Activated B cell treated with CpG ODN at 0.5 μM for 24 hours (primary cell): ENCODE data around the gene GLYR1. TPM values are rescaled to one million over a fixed set of nuclear protein-coding genes. Genes with fewer than 3 reads are reported as not detected.

Source experiments
- ATAC-seq: fragments of 200-7000 bp; cut with Tn5 transposase; one replicate; pipeline ENCODE4 v1.10.0; 2021; ENCODE audit warnings: low read depth, mild to moderate bottlenecking, moderate library complexity
- CTCF ChIA-PET: fragments of 350-600 bp; sonication (Branson Sonifier 250); formaldehyde crosslinking; loops from one replicate; lab custom pipeline; 2021; ENCODE audit warnings: antibody characterized with exemption; lab: Charles Lee
- POLR2A ChIA-PET: fragments of 350-600 bp; sonication (Branson Sonifier 250); formaldehyde crosslinking; loops from one replicate; lab custom pipeline; 2021; ENCODE audit warnings: antibody characterized with exemption; lab: Charles Lee
- DNase-seq: peaks from one replicate; pipeline ENCODE4 v3.0.0; 2022
- H3K27ac Mint-ChIP-seq: one replicate; pipeline ENCODE4 v1.8.0; 2020; ENCODE audit warnings: mixed read lengths
- H3K27me3 Mint-ChIP-seq: one replicate; pipeline ENCODE4 v1.8.0; 2021; ENCODE audit warnings: mixed read lengths
- H3K36me3 Mint-ChIP-seq: one replicate; pipeline ENCODE4 v1.8.0; 2021; ENCODE audit warnings: low read depth, mixed read lengths
- H3K4me1 Mint-ChIP-seq: one replicate; pipeline ENCODE4 v1.8.0; 2021; ENCODE audit warnings: mixed read lengths
- H3K4me3 Mint-ChIP-seq: one replicate; pipeline ENCODE4 v1.8.0; 2020; ENCODE audit warnings: mild to moderate bottlenecking, mixed read lengths
- H3K9me3 Mint-ChIP-seq: one replicate; pipeline ENCODE4 v1.8.0; 2020; ENCODE audit warnings: mixed read lengths
- CTCF ChIP-seq: fragments of 200-600 bp; IDR thresholded peaks from one replicate; pipeline ENCODE4 v1.8.0; 2022; ENCODE audit warnings: antibody characterized with exemption, mild to moderate bottlenecking
- intact Hi-C: fragments of 100-400 bp; cut with micrococcal nuclease; formaldehyde crosslinking; loops from one replicate; pipeline ENCODE4 v1.15.1; 2024
- total RNA-seq: library from RNA; stranded (reverse); gene quantifications from 2 replicates; pipeline ENCODE4 v1.2.3, GENCODE V29; 2022

Gene GLYR1
- total RNA-seq, 1 donor from 2014 or later: 156 TPM

- TF ChIP-seq CTCF: no peak
- H3K36me3 Mint-ChIP-seq: peaks cover 77% of the 10 kb centered on the region
- H3K4me1 Mint-ChIP-seq: no peaks in the 10 kb centered on the region
- ChIA-PET CTCF (no interaction called here), POLR2A (no interaction called here)
- no peaks in the 10 kb centered on the region for H3K27me3 Mint-ChIP-seq
- DNase-seq: no peak
- ATAC-seq: no peak
- intact Hi-C loops: no loop called here
- H3K4me3 Mint-ChIP-seq: no peak overlapping the region
- no peak overlapping the region for H3K27ac Mint-ChIP-seq
- H3K9me3 Mint-ChIP-seq: no peaks in the 10 kb centered on the region
Measured at GRCh38 chr16:4869147-4869805, 22.2 kb upstream of the GLYR1 start.

- DNase-seq (no peak), ATAC-seq (no peak)
- Mint-ChIP-seq H3K36me3 (peaks cover 76% of the 10 kb centered on the region), H3K27ac (no peak overlapping the region), H3K27me3 (no peaks in the 10 kb centered on the region), H3K9me3 (no peaks in the 10 kb centered on the region), H3K4me1 (peaks cover 2% of the 10 kb centered on the region), H3K4me3 (no peak overlapping the region)
- ChIA-PET CTCF (no interaction called here), POLR2A (no interaction called here)
- TF ChIP-seq CTCF: no peak
- intact Hi-C loops: no loop called here
Measured at GRCh38 chr16:4868535-4868934, 21.4 kb upstream of the GLYR1 start.

- H3K4me1 Mint-ChIP-seq: peaks cover 3% of the 10 kb centered on the region
- POLR2A ChIA-PET: no interaction called here
- H3K9me3 Mint-ChIP-seq: no peaks in the 10 kb centered on the region
Measured at GRCh38 chr16:4868026-4868425, 20.9 kb upstream of the GLYR1 start.

GRCh38 chr16:4866586-4866985 is 19.5 kb upstream of the GLYR1 start:
- Mint-ChIP-seq H3K4me1 (peaks cover 3% of the 10 kb centered on the region), H3K27me3 (no peaks in the 10 kb centered on the region), H3K27ac (no peak overlapping the region), H3K36me3 (peaks cover 77% of the 10 kb centered on the region), H3K9me3 (no peaks in the 10 kb centered on the region), H3K4me3 (no peak overlapping the region)
- intact Hi-C loops: no loop called here
- no peak for DNase-seq
- ChIA-PET CTCF (no interaction called here), POLR2A (no interaction called here)
- no peak for TF ChIP-seq CTCF
- no peak for ATAC-seq

More at GRCh38 chr16:4868026-4868425, 20.9 kb upstream of the GLYR1 start:
- H3K27ac Mint-ChIP-seq: no peak overlapping the region
- H3K4me3 Mint-ChIP-seq: no peak overlapping the region
- CTCF ChIA-PET: no interaction called here
- H3K36me3 Mint-ChIP-seq: peaks cover 76% of the 10 kb centered on the region
- no peak for ATAC-seq
- no peak for DNase-seq
- no peak for TF ChIP-seq CTCF
- intact Hi-C loops: no loop called here
- no peaks in the 10 kb centered on the region for H3K27me3 Mint-ChIP-seq

GRCh38 chr16:4865231-4865860 is 18.3 kb upstream of the GLYR1 start:
- H3K4me3 Mint-ChIP-seq: no peak overlapping the region
- intact Hi-C loops: no loop called here
- ChIA-PET POLR2A (no interaction called here), CTCF (no interaction called here)
- H3K36me3 Mint-ChIP-seq: peaks cover 78% of the 10 kb centered on the region
- TF ChIP-seq CTCF: no peak
- H3K9me3 Mint-ChIP-seq: no peaks in the 10 kb centered on the region
- no peak overlapping the region for H3K27ac Mint-ChIP-seq
- H3K4me1 Mint-ChIP-seq: peaks cover 3% of the 10 kb centered on the region
- H3K27me3 Mint-ChIP-seq: no peaks in the 10 kb centered on the region
- ATAC-seq (no peak), DNase-seq (no peak)
